Measurements from ENCODE around the gene FOXF1. TPM values are rescaled to one million over a fixed set of nuclear protein-coding genes. Genes with fewer than 3 reads are reported as not detected.

FOXF1 gene
- total and polyA plus RNA-seq, 8 donors = 15.7 to 37.9 (median 22.3) TPM

- 2 to 7% (median 4%) methylated on average over 49 to 70 of the region's 70 CpGs for WGBS, 5 donors
- no peak for TF ChIP-seq CTCF (IDR thresholded peaks at IDR 0.05)
- peak; percentile 77 to 98 (median 95) for TF ChIP-seq POLR2AphosphoS5 (IDR thresholded peaks at IDR 0.05)
- H3K4me1 ChIP-seq = peaks cover 8 to 38% (median 27%) of the 10 kb centered on the region in 4 donors
- intact Hi-C loops (cut with DNase I; ENCODE audit: low total_unique reads) = no loop called here
- peaks cover 0 to 32% (median 4%) of the 10 kb centered on the region in 3 donors for H3K27me3 ChIP-seq
- H3K4me3 ChIP-seq = peak within 1 kb of the TSS; percentile 60 to 84 (median 75)
- peak; percentile 94 to 98 for DNase-seq
- no peaks in the 10 kb centered on the region for H3K9me3 ChIP-seq
- H3K36me3 ChIP-seq = peaks cover 0 to 27% (median 24%) of the 10 kb centered on the region in 4 donors
- H3K27ac ChIP-seq = peak within 1 kb of the TSS; percentile 83 to 94 (median 90)
These were observed 44.8 kb downstream of the FOXF1 start, which contains the start of gene MTHFSD for GRCh38 chr16:86554917-86555703. Gene MTHFSD (minus strand): TSS chr16:86555235. CDS start chr16:86555184, 51 bp downstream.

GRCh38 chr16:86555704-86556075, 45.4 kb downstream of the FOXF1 start:
- 26 to 37% (median 33%) methylated on average over 16 to 17 of the region's 17 CpGs for WGBS, 5 donors
- peaks cover 8 to 38% (median 27%) of the 10 kb centered on the region in 4 donors for H3K4me1 ChIP-seq
- H3K27ac ChIP-seq = peak overlapping the region in 4 of 5 donors; percentile 83 to 94 (median 91)
- H3K4me3 ChIP-seq = peak overlapping the region; percentile 60 to 84 (median 75)
- no peaks in the 10 kb centered on the region for H3K9me3 ChIP-seq
- intact Hi-C loops (cut with DNase I; ENCODE audit: low total_unique reads) = no loop called here
- H3K27me3 ChIP-seq = peaks cover 0 to 38% (median 5%) of the 10 kb centered on the region in 3 donors
- no peak for DNase-seq
- peaks cover 0 to 21% (median 18%) of the 10 kb centered on the region in 4 donors for H3K36me3 ChIP-seq
- no peak for TF ChIP-seq CTCF (IDR thresholded peaks at IDR 0.05)
- no peak for TF ChIP-seq EP300 (IDR thresholded peaks at IDR 0.05)
- no peak for TF ChIP-seq POLR2A (IDR thresholded peaks at IDR 0.05)

- intact Hi-C loops (cut with DNase I; ENCODE audit: low total_unique reads) = no loop called here
- 65 to 82% (median 78%) methylated on average over 5 of the region's 5 CpGs for WGBS, 5 donors
These were observed 46.2 kb downstream of the FOXF1 start for GRCh38 chr16:86556576-86556975.

GRCh38 chr16:86557587-86557986, 47.3 kb downstream of the FOXF1 start:
- no peak overlapping the region for H3K4me3 ChIP-seq
- intact Hi-C loops (cut with DNase I; ENCODE audit: low total_unique reads) = no loop called here
- peaks cover 8 to 35% (median 27%) of the 10 kb centered on the region in 4 donors for H3K4me1 ChIP-seq
- no peak for DNase-seq
- TF ChIP-seq POLR2AphosphoS5 (IDR thresholded peaks at IDR 0.05) (no peak), EP300 (IDR thresholded peaks at IDR 0.05) (no peak), CTCF (IDR thresholded peaks at IDR 0.05) (no peak), POLR2A (IDR thresholded peaks at IDR 0.05) (no peak)
- no peak overlapping the region for H3K27ac ChIP-seq
- H3K27me3 ChIP-seq = peaks cover 0 to 56% (median 9%) of the 10 kb centered on the region in 3 donors
- no peaks in the 10 kb centered on the region for H3K9me3 ChIP-seq
- H3K36me3 ChIP-seq = peaks cover 0 to 4% (median 0%) of the 10 kb centered on the region in 4 donors
- 23 to 60% (median 56%) methylated on average over 4 of the region's 4 CpGs for WGBS, 5 donors

More at GRCh38 chr16:86556576-86556975, 46.2 kb downstream of the FOXF1 start:
- Histone ChIP-seq H3K4me3 (no peak overlapping the region), H3K9me3 (no peaks in the 10 kb centered on the region), H3K27ac (no peak overlapping the region), H3K36me3 (peaks cover 0 to 12% (median 9%) of the 10 kb centered on the region in 4 donors), H3K4me1 (peaks cover 8 to 38% (median 27%) of the 10 kb centered on the region in 4 donors), H3K27me3 (peaks cover 0 to 47% (median 9%) of the 10 kb centered on the region in 3 donors)
- no peak for DNase-seq
- no peak for TF ChIP-seq POLR2AphosphoS5 (IDR thresholded peaks at IDR 0.05)
- TF ChIP-seq EP300 (IDR thresholded peaks at IDR 0.05) = no peak
- TF ChIP-seq CTCF (IDR thresholded peaks at IDR 0.05) = no peak
- TF ChIP-seq POLR2A (IDR thresholded peaks at IDR 0.05) = no peak
